HCT116 (cell line): ENCODE measurements around the gene TCOF1.

Source experiments
- CTCF ChIP-seq, 3 experiments: fragments of 200-600 bp in 1 of 3; sonication (generic) in 1 of 3; IDR thresholded peaks in 2 of 3; conservative IDR thresholded peaks in 1 of 3; 2 replicates each; pipeline ENCODE4 v1.5.1; 2012 to 2017; ENCODE audit warnings: low read depth in 2 of 3, low read length in 2 of 3, antibody characterized with exemption in 1 of 3, borderline replicate concordance in 1 of 3, control low read depth in 1 of 3, mild to moderate bottlenecking in 1 of 3, mixed read lengths in 1 of 3, mixed run types in 1 of 3, moderate library complexity in 1 of 3; ENCODE audit not compliant: insufficient read depth in 1 of 3
- POLR2A ChIP-seq: IDR thresholded peaks from 2 replicates; pipeline ENCODE4 v1.7.0; 2011; ENCODE audit warnings: borderline replicate concordance; ENCODE audit not compliant: insufficient read depth, insufficient read length; ENCODE audit errors: extremely low read depth
- SRF ChIP-seq: IDR thresholded peaks from 2 replicates; pipeline ENCODE4 v1.6.1; 2012; ENCODE audit warnings: low read depth

- TF ChIP-seq POLR2A: no peak
- no peak for TF ChIP-seq CTCF (IDR thresholded peaks at IDR 0.05 in 2 of 3, conservative IDR thresholded peaks at IDR 0.05 in 1 of 3; ENCODE audit: borderline replicate concordance in 1 of 3, insufficient read depth in 1 of 3, low read depth in 2 of 3, low read length in 2 of 3)
- TF ChIP-seq SRF: no peak
Measured at GRCh38 chr5:150448952-150449516, 91.5 kb downstream of the TCOF1 start.
